ENCODE data around the gene PEAK1.
A peak's percentile ranks its signal among the peaks of the same experiment; 100 is the strongest.

The PEAK1 gene

DNA sequence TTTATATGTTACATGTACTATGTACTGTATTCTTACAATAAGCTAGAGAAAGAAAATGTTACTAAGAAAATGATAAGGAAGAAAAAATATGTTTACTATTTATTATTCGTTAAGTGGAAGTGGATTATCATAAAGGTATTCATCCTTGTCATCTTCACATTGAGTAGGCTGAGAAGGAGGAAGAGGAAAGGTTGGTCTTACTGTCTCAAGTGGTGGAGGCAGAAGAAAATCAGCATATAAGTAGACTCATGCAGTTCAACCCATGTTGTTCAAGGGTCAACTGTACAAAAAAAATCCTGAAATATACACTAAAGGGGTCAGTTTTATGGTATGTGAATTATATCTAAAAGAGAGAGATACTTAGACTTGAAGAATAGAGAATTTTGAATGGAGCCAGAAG lies 6.5 kb upstream of the PEAK1 start:
- peaks cover 26% of the 10 kb centered on the region for H3K4me1 ChIP-seq
- H3K27ac ChIP-seq = no peak overlapping the region
- no peaks in the 10 kb centered on the region for H3K9me3 ChIP-seq
- H4K20me1 ChIP-seq = peaks cover 77% of the 10 kb centered on the region
- H3K4me2 ChIP-seq = no peak overlapping the region
- H3K27me3 ChIP-seq = no peaks in the 10 kb centered on the region
- no peaks in the 10 kb centered on the region for H3K36me3 ChIP-seq
- no peak overlapping the region for H3K9ac ChIP-seq
- H3K4me3 ChIP-seq = no peak overlapping the region
- no peak for TF ChIP-seq Cebpa-rat (IDR thresholded peaks at IDR 0.05)

DNA sequence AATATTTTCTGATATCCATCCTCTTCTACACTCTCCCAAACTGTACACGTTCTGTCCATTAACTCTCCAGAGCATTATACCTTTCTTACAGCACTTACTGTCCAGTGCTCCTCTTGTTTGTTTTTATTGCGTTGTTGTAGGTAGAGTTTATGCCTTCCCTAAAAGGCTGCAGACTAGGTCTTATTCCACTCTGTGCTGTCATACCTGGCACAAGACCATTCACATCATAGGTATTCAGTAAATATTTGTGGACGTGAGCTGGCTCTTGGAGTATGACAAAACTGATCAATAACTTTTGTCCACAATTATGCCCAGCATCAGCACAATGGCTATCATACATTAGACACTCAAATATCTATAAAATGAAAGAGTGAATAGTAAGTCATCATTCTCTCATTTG lies 5.2 kb upstream of the PEAK1 start:
- Histone ChIP-seq H3K4me1 (peaks cover 28% of the 10 kb centered on the region), H3K27ac (no peak overlapping the region), H3K9me3 (no peaks in the 10 kb centered on the region), H3K36me3 (no peaks in the 10 kb centered on the region), H4K20me1 (peaks cover 66% of the 10 kb centered on the region), H3K4me2 (no peak overlapping the region), H3K9ac (no peak overlapping the region), H3K27me3 (no peaks in the 10 kb centered on the region), H3K4me3 (no peak overlapping the region)
- TF ChIP-seq Cebpa-rat (IDR thresholded peaks at IDR 0.05) = no peak

DNA sequence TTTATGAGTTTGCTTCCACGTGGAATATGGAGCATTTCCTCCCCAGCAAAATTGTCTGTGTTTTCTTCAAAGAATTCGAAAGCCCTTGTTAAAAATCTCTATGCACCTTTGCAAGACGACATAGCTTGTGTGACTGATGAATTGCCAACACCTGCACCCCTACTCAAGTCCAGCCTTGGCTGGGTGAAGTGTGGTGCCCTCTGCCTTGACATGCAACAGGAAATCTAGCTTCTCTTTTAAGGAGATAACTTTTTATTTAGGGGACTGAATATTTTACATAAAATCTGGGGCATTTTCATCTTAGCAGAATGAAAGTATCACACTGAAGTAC lies 1.4 kb upstream of the PEAK1 start:
- Histone ChIP-seq H4K20me1 (peaks cover 45% of the 10 kb centered on the region), H3K4me2 (peak overlapping the region; percentile 88), H3K4me1 (peaks cover 27% of the 10 kb centered on the region), H3K36me3 (no peaks in the 10 kb centered on the region), H3K9me3 (no peaks in the 10 kb centered on the region), H3K9ac (peak overlapping the region; percentile 90), H3K27me3 (peaks cover 13% of the 10 kb centered on the region), H3K4me3 (peak overlapping the region; percentile 83), H3K27ac (peak overlapping the region; percentile 92)
- no peak for TF ChIP-seq Cebpa-rat (IDR thresholded peaks at IDR 0.05)

DNA sequence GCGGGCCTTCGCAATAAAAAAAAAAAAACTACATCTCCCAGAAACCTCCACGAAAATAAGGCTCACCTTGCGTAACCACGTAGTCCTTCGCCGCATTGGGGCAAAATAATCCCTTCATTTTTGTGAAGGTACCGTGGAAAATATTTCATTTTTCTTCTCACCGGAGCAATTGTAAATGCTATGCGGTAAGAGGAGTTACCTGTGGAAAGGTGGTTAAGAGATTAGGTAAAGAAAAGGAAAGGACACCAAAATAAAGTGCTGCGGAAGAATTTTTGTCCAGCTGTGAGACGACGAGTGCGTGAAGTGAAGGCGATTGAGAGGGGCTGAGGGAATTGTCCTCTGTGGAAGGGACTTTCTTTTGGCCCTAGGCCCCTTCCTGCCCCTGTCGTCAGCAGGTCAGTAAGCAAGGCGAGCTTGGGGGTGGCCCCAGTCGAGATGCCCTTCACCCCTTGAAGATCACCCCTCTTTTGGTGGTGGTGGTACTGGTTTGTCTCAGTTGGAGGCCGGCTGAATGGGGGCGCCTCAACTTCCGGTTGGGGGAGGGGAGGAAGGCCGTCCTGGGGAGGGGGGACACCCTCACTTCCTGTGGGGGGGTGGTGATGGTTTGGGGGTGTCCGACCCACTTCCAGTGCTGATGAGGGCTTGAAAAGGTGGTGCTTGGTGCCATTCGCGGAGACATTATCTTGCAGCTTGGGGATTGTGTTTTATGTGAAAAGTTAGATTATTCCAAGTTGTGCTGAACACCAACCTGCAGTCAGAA lies 886 bp upstream of the PEAK1 start, which contains the start of gene HMG20A:
TSS of gene HMG20A (plus strand) at position 279 of the 760 bp plus-strand sequence. CDS start 37,520 bp downstream, outside the sequence.
- no peaks in the 10 kb centered on the region for H3K36me3 ChIP-seq
- peak within 1 kb of the TSS; percentile 94 for H3K4me2 ChIP-seq
- H3K4me3 ChIP-seq = peak within 1 kb of the TSS; percentile 83
- peak within 1 kb of the TSS; percentile 92 for H3K27ac ChIP-seq
- peak within 1 kb of the TSS; percentile 90 for H3K9ac ChIP-seq
- H3K9me3 ChIP-seq = no peaks in the 10 kb centered on the region
- TF ChIP-seq Cebpa-rat (IDR thresholded peaks at IDR 0.05) = peak; percentile 91
- peaks cover 27% of the 10 kb centered on the region for H3K4me1 ChIP-seq
- peaks cover 13% of the 10 kb centered on the region for H3K27me3 ChIP-seq
- H4K20me1 ChIP-seq = peaks cover 45% of the 10 kb centered on the region

DNA sequence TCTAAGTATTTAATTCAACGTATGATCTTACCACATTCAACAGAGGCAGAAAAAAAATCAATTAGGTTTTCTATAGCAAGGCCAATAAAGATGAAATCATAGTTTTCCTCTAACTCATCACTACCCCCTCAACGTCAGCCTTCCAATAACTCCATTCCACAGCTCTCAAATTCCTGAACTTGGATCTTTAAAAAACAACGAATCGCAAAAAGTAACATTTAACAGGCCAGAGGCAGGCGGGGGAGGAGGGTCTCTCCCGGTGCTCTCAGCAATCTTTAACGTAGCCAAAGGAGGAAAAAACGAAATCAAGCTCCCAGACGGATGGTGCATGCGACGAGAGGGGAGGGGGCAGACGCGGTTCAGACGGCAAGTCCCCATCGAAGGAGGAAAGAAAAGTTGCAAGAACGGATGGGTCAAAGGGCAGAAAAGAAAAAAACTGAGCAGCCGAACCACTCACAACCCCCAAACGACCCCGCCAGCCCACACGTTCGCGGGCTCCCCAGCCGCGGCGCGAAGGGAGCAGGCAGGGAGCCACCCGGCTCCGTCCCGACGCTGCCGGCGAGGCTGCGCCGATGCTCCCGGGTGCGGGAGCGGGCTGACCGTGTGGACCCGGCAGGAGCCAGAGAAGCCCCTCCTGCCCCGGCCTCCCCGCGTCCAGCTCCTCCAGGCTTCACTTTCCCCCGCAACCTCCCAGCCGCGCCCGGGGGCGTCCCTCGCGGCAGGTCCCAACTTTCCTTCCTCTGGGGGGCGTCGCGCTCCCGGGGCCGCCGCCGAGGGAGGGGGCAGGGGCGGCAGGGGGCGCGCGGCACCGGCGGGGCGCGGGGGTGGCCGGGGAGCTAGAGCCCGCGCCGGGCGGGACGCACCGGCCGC lies 703 bp downstream of the PEAK1 start:
- Histone ChIP-seq H3K4me2 (peak overlapping the region; percentile 94), H3K27me3 (peaks cover 13% of the 10 kb centered on the region)

DNA sequence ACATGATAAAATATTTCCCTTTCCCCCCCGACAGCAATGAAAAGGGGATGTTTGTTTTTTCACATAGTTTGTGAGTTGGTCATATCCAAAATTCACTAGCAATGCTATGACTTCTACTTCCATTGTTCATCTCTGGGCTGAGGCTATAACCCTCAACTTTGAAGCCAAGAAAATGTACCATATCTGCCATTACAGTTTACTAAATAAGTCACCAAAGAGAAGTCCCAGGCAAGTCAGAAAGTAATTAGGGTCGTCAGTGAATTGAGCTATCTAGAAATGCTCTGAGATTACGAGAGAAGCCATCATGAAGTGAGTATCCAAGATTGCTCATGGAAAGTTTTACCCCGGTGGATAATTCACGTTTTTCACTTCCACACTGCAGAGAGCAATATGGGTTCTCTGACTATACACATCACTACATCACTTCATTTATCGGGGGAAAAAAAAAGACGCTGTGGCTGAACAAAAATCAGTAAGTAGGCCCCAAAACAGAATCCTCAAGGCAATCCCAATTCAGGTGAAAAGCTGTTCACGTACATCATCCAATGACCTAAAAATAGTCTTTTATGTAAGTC lies 1.4 kb downstream of the PEAK1 start:
- Histone ChIP-seq H3K9ac (no peak overlapping the region), H3K9me3 (no peaks in the 10 kb centered on the region), H3K4me1 (peaks cover 27% of the 10 kb centered on the region), H3K27ac (no peak overlapping the region), H3K4me3 (no peak overlapping the region; the same call in 1 of the 2 replicates), H3K4me2 (peak overlapping the region; percentile 94), H3K27me3 (peaks cover 13% of the 10 kb centered on the region), H4K20me1 (peaks cover 22% of the 10 kb centered on the region; the same call in 1 of the 2 replicates), H3K36me3 (no peaks in the 10 kb centered on the region)
- TF ChIP-seq Cebpa-rat (IDR thresholded peaks at IDR 0.05) = no peak

More for the DNA sequence above, 703 bp downstream of the PEAK1 start:
- Histone ChIP-seq H4K20me1 (peaks cover 30% of the 10 kb centered on the region), H3K36me3 (no peaks in the 10 kb centered on the region), H3K4me3 (peak overlapping the region; percentile 83), H3K9me3 (no peaks in the 10 kb centered on the region), H3K4me1 (peaks cover 27% of the 10 kb centered on the region), H3K27ac (peak overlapping the region; percentile 62), H3K9ac (peak overlapping the region; percentile 90)
- no peak for TF ChIP-seq Cebpa-rat (IDR thresholded peaks at IDR 0.05)

DNA sequence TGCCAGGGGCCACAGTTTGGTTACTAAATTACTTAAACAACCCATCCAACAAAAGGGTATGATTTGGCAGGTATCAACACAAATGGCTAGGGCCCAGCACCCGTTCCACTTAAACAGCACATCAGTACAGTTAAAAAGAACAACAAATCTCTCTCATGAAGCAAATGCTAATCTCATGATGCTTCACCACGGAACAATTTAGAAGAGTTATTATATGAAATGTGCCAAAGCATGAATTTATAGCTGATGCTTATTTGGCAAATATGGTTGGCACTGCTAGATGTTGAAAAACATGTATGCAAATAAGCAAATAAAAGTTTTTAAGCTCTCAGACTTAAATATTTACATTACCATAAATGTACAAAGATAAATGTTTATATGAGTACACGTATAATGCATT lies 2.3 kb downstream of the PEAK1 start:
- Histone ChIP-seq H3K9ac (no peak overlapping the region), H3K4me2 (no peak overlapping the region), H4K20me1 (0 out of 2 replicates have a peak, but pooled peaks cover 17% of the 10 kb centered on the region), H3K27me3 (peaks cover 13% of the 10 kb centered on the region), H3K36me3 (no peaks in the 10 kb centered on the region), H3K27ac (no peak overlapping the region), H3K4me3 (no peak overlapping the region), H3K4me1 (peaks cover 19% of the 10 kb centered on the region), H3K9me3 (no peaks in the 10 kb centered on the region)
- no peak for TF ChIP-seq Cebpa-rat (IDR thresholded peaks at IDR 0.05)

DNA sequence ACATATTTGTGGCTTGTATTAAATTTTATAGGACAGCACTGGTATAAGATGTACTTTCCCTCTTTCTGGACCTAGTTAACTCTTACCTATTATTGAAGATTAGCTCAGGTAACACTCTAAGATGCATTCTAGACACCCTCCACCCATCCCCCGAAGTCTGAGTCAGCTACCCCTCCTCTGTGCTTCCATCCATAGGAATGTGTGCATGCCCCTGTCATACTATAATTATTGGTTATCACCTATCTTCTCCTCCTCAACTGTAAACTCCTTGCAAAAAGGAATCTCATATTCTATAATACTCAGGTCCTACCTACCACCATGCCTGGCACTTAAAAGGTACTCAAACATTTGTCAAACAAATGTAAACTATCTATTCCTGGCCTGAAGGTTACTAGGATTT lies 3.0 kb downstream of the PEAK1 start:
- H3K27me3 ChIP-seq = peaks cover 13% of the 10 kb centered on the region
- no peak for TF ChIP-seq Cebpa-rat (IDR thresholded peaks at IDR 0.05)
- no peak overlapping the region for H3K4me2 ChIP-seq
- no peaks in the 10 kb centered on the region for H3K9me3 ChIP-seq
- peaks cover 13% of the 10 kb centered on the region for H3K4me1 ChIP-seq
- no peaks in the 10 kb centered on the region for H3K36me3 ChIP-seq
- H4K20me1 ChIP-seq = 0 out of 2 replicates have a peak, but pooled peaks cover 17% of the 10 kb centered on the region
- H3K27ac ChIP-seq = no peak overlapping the region
- no peak overlapping the region for H3K9ac ChIP-seq
- no peak overlapping the region for H3K4me3 ChIP-seq

DNA sequence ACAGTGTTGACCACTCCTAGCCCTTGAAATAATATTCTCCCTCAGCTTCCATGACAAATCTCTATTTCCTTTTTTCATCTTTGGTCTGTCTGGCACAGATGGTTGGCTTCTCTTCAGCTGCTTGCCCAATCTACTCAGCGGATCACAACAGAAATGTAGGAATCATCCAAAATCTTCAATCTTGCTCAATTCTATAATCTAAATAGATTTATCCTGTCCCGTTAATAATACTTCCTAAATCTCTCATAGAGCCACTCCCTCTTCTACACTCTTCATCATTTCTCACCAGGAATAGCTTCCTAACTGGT lies 3.8 kb downstream of the PEAK1 start:
- H3K27me3 ChIP-seq = peaks cover 13% of the 10 kb centered on the region
- H3K9ac ChIP-seq = no peak overlapping the region
- no peaks in the 10 kb centered on the region for H3K36me3 ChIP-seq
- TF ChIP-seq Cebpa-rat (IDR thresholded peaks at IDR 0.05) = no peak
- H3K27ac ChIP-seq = no peak overlapping the region
- H4K20me1 ChIP-seq = 0 out of 2 replicates have a peak, but pooled peaks cover 17% of the 10 kb centered on the region
- no peak overlapping the region for H3K4me3 ChIP-seq
- peaks cover 5% of the 10 kb centered on the region; the same call in 1 of the 2 replicates for H3K4me1 ChIP-seq
- H3K4me2 ChIP-seq = no peak overlapping the region
- H3K9me3 ChIP-seq = no peaks in the 10 kb centered on the region

Data from BLaER1 (cell line).